ENCODE measurements around the gene EI24.

DNA sequence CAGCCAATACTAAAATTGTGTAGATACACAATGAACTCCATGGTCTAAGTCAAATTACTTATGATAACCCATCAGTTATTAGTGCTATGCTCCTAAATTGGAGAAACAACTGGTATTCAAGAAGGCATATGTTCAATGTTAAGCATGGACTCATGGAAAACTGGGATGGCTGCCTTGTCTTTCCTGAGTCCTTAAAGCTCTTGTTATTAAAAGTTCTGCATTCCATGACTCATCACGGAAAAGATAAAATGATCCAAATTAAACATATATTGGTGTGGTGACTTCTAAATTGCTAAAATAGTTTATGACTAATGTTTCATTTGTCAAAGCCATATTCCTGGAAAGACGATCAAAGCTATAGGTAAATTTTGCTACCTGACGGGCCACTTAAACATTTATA, 9.4 kb upstream of the EI24 start:
- TF ChIP-seq, protein P1, sequence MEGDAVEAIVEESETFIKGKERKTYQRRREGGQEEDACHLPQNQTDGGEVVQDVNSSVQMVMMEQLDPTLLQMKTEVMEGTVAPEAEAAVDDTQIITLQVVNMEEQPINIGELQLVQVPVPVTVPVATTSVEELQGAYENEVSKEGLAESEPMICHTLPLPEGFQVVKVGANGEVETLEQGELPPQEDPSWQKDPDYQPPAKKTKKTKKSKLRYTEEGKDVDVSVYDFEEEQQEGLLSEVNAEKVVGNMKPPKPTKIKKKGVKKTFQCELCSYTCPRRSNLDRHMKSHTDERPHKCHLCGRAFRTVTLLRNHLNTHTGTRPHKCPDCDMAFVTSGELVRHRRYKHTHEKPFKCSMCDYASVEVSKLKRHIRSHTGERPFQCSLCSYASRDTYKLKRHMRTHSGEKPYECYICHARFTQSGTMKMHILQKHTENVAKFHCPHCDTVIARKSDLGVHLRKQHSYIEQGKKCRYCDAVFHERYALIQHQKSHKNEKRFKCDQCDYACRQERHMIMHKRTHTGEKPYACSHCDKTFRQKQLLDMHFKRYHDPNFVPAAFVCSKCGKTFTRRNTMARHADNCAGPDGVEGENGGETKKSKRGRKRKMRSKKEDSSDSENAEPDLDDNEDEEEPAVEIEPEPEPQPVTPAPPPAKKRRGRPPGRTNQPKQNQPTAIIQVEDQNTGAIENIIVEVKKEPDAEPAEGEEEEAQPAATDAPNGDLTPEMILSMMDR (IDR thresholded peaks at IDR 0.05) = no peak
- TF ChIP-seq POLR2A (IDR thresholded peaks at IDR 0.05) = no peak
